ENCODE measurements around the gene TRABD2B. TPM values are rescaled to one million over a fixed set of nuclear protein-coding genes. Genes with fewer than 3 reads are reported as not detected.

Gene TRABD2B
- total RNA-seq, 2 experiments from 2014 or later: not detected

DNA sequence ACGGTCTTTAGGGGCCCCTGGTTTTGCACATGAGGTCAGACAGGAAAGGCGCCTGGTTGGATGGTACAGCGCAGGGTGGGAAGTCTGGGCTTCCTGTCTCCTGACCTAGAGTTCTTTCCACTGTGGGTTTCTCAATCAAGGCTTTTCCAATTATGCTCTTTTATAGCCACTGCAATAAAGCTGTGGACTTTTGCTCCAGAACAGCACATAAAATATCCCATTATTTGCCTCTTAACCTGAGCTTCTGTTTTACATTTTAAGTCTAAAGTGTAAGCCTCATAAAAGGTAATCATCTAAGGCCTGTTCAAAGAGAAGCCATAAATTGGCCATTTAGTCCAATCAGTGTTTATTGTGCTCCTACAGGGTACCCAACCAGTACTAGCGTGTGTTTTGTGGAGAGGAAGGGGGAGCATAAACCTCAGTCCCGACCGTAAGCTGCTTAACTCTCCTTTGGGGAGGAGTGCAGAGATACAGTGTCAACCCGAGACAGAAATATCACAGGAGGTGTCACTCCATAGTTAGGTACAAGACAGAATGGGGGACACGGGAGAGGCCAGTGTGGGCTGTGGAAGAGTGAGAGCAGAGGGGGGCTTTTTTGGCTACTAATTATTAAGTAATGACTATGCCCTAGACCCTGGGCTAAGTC lies 270.0 kb downstream of the TRABD2B start:
- Mint-ChIP-seq H3K9me3 (no peaks in the 10 kb centered on the region), H3K36me3 (ENCODE audit: low read depth) (no peaks in the 10 kb centered on the region), H3K4me3 (no peak overlapping the region), H3K4me1 (ENCODE audit: low read depth) (peaks cover 7% of the 10 kb centered on the region), H3K27me3 (ENCODE audit: low read depth) (peaks cover 27% of the 10 kb centered on the region), H3K27ac (no peak overlapping the region)
- intact Hi-C loops (cut with micrococcal nuclease): loop anchor here (5.0 kb wide), 2 partner anchors 200 to 550 kb away; no protein-coding TSS in a partner anchor
- DNase-seq: no peak
- CTCF ChIA-PET: interaction anchor here (1.0 to 3.7 kb wide), 16 partner anchors 10 to 534 kb away, joined by 3 to 34 read pairs (median 6); partner anchors contain the start of gene FOXD2

DNA sequence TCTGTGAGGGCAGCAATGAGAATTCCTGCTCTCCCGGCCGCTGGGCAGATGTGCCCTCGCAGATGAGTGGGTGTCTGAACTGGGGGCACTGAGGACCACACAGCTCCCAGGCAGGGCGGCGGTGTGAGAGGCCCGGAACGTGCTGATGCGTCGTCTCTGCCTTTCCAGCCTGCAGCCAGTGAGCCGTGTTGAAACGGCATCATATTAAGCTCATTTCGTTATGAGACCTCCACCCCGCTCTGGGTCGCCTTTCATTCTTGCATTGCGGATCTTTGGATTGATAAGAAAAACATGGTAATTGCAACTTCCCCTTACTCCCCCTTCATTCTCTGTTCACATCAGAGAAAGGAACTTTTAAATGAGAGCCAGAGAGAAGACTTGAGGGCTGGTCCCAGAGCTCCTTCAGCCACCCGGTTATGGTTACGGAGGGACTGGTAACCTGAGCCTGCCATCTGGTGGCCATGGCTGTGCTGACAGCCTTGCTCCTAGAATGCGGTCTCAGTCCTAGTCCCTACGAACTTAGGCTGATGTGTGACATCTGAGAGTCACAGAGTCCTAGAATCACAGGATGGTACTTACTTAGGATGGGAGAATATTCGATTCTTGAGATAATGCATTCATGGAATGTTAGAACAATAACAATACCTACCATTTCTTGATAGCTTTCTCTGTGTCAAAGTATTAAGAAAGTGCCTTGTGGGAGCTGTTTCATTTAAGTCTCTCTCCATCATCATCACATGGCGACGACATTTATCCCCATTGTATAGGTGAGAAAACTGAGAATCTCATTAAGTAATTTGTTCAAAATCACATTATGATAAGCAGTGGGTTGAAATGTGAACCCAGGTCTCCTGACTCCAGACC lies 271.0 kb downstream of the TRABD2B start:
- Mint-ChIP-seq H3K27ac (no peak overlapping the region), H3K36me3 (ENCODE audit: low read depth) (no peaks in the 10 kb centered on the region), H3K9me3 (no peaks in the 10 kb centered on the region), H3K27me3 (ENCODE audit: low read depth) (peaks cover 30% of the 10 kb centered on the region), H3K4me3 (peak overlapping the region; percentile 30), H3K4me1 (ENCODE audit: low read depth) (peaks cover 7% of the 10 kb centered on the region)
- peak; percentile 83 for DNase-seq
- intact Hi-C loops (cut with micrococcal nuclease): loop anchor here (1.0 to 5.0 kb wide), 5 partner anchors 199 to 549 kb away; no protein-coding TSS in a partner anchor
- CTCF ChIA-PET: interaction anchor here (0.5 to 3.7 kb wide), 35 partner anchors 9 to 547 kb away, joined by 3 to 34 read pairs (median 4); partner anchors contain the start of gene FOXD2

DNA sequence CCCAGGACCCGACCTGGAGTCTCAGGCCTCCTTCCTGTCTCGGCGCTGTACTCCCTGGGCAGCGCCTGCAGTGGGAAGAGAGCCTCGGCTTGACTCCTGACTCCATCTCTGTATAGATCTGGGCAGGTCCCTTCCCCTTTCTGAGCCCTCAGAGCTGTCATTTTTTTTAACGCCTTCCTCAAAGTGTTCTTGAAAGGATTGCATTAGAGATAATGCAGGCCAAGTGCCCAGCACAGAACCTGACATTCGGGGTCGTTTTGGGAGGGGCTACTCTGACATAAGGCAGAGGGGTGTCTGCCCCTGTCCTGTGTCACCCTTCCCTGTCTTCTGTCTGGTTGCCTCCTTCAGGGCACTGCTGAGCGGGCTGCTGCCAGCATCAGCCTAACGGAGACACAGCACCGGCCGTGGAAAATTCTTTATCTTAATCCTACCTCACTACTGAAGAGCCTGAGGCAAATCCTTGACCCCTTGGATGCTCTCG lies 271.6 kb downstream of the TRABD2B start:
- Mint-ChIP-seq H3K4me1 (ENCODE audit: low read depth) (peaks cover 7% of the 10 kb centered on the region), H3K36me3 (ENCODE audit: low read depth) (no peaks in the 10 kb centered on the region), H3K27ac (no peak overlapping the region), H3K4me3 (no peak overlapping the region), H3K9me3 (no peaks in the 10 kb centered on the region), H3K27me3 (ENCODE audit: low read depth) (peaks cover 34% of the 10 kb centered on the region)
- CTCF ChIA-PET: interaction anchor here (0.5 to 3.7 kb wide), 33 partner anchors 9 to 547 kb away, joined by 3 to 34 read pairs (median 4); partner anchors contain the start of gene FOXD2
- intact Hi-C loops (cut with micrococcal nuclease): loop anchor here (5.0 kb wide), 2 partner anchors 198 to 548 kb away; no protein-coding TSS in a partner anchor
- no peak for DNase-seq

DNA sequence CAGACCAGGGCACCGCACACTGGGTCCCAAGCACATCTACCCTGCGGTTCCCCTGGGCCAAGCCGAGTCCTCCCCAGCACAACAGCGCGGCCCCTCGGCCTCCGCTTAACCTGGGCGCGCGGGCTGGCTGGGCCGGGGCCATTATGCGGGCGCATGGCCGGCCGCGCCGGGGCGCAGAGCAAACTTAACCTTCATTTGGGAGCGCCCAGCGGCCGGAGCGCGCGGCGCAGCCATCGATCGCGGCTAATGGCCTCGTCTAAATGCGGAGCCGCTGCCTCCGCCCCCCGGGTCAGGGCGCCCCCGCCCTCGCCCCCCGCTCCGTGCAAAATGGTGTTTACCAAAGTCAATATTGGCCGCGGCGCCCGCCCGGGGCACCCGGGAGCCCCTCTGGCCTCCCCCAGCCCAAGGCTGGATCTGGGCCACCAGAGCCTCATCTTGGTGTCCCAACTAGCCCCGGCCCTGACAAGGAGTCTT lies 272.1 kb downstream of the TRABD2B start:
- CTCF ChIA-PET: interaction anchor here (1.3 to 3.7 kb wide), 4 partner anchors 8 to 546 kb away, joined by 4 to 34 read pairs (median 23); partner anchors contain the start of gene FOXD2
- intact Hi-C loops (cut with micrococcal nuclease): loop anchor here (5.0 kb wide), 2 partner anchors 198 to 548 kb away; no protein-coding TSS in a partner anchor
- no peak overlapping the region for H3K4me3 Mint-ChIP-seq
- peaks cover 36% of the 10 kb centered on the region for H3K27me3 Mint-ChIP-seq (ENCODE audit: low read depth)
- no peaks in the 10 kb centered on the region for H3K36me3 Mint-ChIP-seq (ENCODE audit: low read depth)
- no peaks in the 10 kb centered on the region for H3K9me3 Mint-ChIP-seq
- peaks cover 7% of the 10 kb centered on the region for H3K4me1 Mint-ChIP-seq (ENCODE audit: low read depth)
- no peak for DNase-seq
- H3K27ac Mint-ChIP-seq: no peak overlapping the region

DNA sequence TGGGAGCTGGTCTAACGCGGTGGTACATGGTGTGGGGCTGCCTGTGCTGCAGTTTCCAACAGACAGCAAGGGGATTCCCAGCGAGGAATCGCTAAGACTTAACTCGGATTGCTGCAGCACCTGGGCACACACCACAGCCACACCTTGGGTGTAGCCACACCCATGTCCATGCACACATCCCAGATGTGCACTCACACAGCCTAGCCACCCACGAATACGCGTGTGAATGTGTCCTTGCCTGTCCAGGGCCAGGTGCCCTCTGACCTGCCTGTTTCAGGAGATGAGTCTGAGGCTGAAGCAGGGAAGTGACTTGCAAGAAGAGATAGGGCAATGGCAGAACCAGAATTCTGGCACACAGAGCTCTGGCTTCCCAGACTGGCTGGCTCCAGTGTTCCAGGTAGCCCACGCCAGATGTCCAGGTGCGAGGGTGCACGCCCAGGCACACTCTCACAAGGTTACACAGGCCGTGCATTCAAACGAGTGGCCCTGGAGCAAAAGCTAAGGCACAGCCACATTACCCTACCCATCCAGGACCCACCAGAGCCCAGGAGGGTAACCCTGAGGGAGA lies 272.7 kb downstream of the TRABD2B start:
- H3K27me3 Mint-ChIP-seq (ENCODE audit: low read depth): peaks cover 39% of the 10 kb centered on the region
- no peak overlapping the region for H3K4me3 Mint-ChIP-seq
- intact Hi-C loops (cut with micrococcal nuclease): no loop called here
- H3K27ac Mint-ChIP-seq: no peak overlapping the region
- CTCF ChIA-PET: interaction anchor here (1.9 kb wide), 1 partner anchor 546 kb away, joined by 14 read pairs; no protein-coding TSS in a partner anchor
- peaks cover 7% of the 10 kb centered on the region for H3K4me1 Mint-ChIP-seq (ENCODE audit: low read depth)
- H3K36me3 Mint-ChIP-seq (ENCODE audit: low read depth): no peaks in the 10 kb centered on the region
- no peaks in the 10 kb centered on the region for H3K9me3 Mint-ChIP-seq
- DNase-seq: no peak

DNA sequence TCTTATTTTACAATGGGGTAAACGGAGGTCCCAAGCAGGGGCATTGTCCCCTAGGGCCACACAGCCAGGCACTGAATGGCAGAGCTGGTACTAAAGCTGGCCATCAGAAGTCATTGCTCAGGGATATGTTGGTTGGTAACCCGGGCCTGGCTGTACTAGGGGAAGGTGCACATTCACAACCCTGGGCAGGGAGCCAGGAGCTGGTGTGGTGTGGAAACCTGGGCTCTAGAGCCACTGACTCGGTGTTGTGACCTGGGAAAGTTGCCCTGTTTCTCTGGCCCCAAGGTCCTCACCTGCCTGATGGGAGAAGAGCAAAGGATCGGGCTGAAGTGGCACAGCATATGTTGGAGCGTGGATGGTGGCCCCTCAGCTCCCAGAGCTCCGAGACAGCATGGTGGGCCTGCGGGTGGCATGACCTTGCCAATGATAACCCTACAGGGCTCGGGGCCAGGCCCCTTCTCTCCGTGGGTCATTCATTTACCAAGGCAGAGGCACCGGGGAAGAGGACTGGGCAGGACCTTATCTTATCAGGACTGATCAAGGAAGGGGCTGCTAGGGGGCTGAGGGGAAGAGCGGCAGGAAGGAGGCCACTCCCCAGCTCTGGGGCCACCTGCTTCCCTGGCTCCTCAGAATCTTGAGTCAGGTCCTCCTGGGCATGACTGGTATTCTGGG lies 274.1 kb downstream of the TRABD2B start:
- Mint-ChIP-seq H3K27me3 (ENCODE audit: low read depth) (peaks cover 42% of the 10 kb centered on the region), H3K27ac (no peak overlapping the region), H3K36me3 (ENCODE audit: low read depth) (no peaks in the 10 kb centered on the region), H3K4me3 (no peak overlapping the region), H3K4me1 (ENCODE audit: low read depth) (peaks cover 5% of the 10 kb centered on the region), H3K9me3 (no peaks in the 10 kb centered on the region)
- intact Hi-C loops (cut with micrococcal nuclease): no loop called here
- no peak for DNase-seq
- CTCF ChIA-PET: interaction anchor here (1.2 kb wide), 1 partner anchor 287 kb away, joined by 4 read pairs; no protein-coding TSS in a partner anchor

DNA sequence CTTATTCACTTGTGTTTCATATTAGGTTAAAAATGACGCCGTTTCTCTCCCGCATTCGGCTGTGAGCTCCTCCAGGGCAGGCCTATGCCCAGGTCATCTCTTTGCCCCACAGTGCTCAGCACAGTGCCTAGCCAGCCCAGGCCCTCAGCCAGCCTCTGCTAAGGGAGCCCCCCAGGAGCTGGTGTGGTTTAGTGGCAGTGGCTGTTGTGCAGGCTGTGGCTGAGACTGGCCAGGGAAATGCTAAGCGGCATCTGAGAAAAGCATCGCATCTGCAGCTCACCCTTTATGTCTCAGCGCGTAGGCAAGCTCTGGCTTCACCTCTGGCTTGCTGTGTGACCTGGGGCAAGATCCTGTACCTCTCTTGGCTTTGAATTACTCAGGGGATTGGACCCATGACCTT lies 275.1 kb downstream of the TRABD2B start:
- Mint-ChIP-seq H3K27ac (no peak overlapping the region), H3K4me3 (no peak overlapping the region), H3K4me1 (ENCODE audit: low read depth) (peaks cover 5% of the 10 kb centered on the region), H3K36me3 (ENCODE audit: low read depth) (no peaks in the 10 kb centered on the region), H3K9me3 (no peaks in the 10 kb centered on the region), H3K27me3 (ENCODE audit: low read depth) (peaks cover 49% of the 10 kb centered on the region)
- CTCF ChIA-PET: interaction anchor here (0.9 kb wide), 1 partner anchor 24 kb away, joined by 3 read pairs; no protein-coding TSS in a partner anchor
- intact Hi-C loops (cut with micrococcal nuclease): no loop called here
- no peak for DNase-seq

DNA sequence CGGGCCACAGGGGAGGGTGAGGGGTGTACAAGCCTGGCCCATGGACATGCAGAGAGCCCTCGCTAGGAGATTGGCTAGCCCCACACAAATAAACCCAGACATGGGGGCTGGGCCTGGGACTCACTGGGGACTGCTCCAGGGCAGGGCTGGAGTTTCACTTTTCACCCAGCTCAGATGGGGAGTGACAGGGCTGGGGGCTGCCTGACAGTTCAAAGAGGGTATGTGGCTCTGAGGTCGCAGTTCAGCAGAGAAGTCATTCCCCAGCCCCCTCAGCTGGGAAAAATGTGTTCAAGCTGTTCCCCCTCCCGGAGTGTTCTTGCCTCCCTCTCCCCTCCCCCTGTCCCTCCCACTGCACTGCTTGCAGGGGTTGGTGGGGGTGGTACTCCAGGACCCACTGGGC lies 277.1 kb downstream of the TRABD2B start:
- CTCF ChIA-PET: interaction anchor here (1.0 to 1.1 kb wide), 2 partner anchors 10 to 388 kb away, joined by 3 to 4 read pairs; no protein-coding TSS in a partner anchor
- H3K27me3 Mint-ChIP-seq (ENCODE audit: low read depth): peaks cover 47% of the 10 kb centered on the region
- H3K9me3 Mint-ChIP-seq: no peaks in the 10 kb centered on the region

DNA sequence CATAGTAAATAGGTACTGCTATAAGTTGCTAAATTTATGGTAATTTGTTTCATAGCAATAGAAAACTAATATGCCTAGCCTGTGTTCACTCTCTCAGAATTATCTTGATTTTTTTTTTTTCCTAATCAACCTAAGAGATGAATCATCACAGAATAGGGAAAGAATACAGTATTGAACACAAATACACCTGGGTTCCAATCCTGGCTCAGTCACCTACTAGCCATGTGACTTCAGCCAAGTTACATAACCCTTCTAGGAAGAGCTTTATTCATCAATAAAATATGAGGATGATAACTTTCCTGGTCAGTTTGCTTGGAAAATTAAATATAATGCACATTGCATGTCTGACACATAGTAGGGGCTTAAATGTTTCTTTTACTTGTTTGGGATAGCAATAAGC lies 279.8 kb downstream of the TRABD2B start:
- no peak for DNase-seq
- Mint-ChIP-seq H3K4me3 (no peak overlapping the region), H3K36me3 (ENCODE audit: low read depth) (no peaks in the 10 kb centered on the region), H3K27ac (no peak overlapping the region), H3K4me1 (ENCODE audit: low read depth) (no peaks in the 10 kb centered on the region), H3K27me3 (ENCODE audit: low read depth) (peaks cover 54% of the 10 kb centered on the region), H3K9me3 (no peaks in the 10 kb centered on the region)
- CTCF ChIA-PET: interaction anchor here (0.7 to 4.8 kb wide), 3 partner anchors 10 to 280 kb away, joined by 3 to 32 read pairs (median 7); partner anchors contain the start of gene FOXD2
- intact Hi-C loops (cut with micrococcal nuclease): no loop called here

More for the DNA sequence above, 277.1 kb downstream of the TRABD2B start:
- no peaks in the 10 kb centered on the region for H3K4me1 Mint-ChIP-seq (ENCODE audit: low read depth)
- H3K4me3 Mint-ChIP-seq: no peak overlapping the region
- no peaks in the 10 kb centered on the region for H3K36me3 Mint-ChIP-seq (ENCODE audit: low read depth)
- no peak overlapping the region for H3K27ac Mint-ChIP-seq
- intact Hi-C loops (cut with micrococcal nuclease): no loop called here
- no peak for DNase-seq

DNA sequence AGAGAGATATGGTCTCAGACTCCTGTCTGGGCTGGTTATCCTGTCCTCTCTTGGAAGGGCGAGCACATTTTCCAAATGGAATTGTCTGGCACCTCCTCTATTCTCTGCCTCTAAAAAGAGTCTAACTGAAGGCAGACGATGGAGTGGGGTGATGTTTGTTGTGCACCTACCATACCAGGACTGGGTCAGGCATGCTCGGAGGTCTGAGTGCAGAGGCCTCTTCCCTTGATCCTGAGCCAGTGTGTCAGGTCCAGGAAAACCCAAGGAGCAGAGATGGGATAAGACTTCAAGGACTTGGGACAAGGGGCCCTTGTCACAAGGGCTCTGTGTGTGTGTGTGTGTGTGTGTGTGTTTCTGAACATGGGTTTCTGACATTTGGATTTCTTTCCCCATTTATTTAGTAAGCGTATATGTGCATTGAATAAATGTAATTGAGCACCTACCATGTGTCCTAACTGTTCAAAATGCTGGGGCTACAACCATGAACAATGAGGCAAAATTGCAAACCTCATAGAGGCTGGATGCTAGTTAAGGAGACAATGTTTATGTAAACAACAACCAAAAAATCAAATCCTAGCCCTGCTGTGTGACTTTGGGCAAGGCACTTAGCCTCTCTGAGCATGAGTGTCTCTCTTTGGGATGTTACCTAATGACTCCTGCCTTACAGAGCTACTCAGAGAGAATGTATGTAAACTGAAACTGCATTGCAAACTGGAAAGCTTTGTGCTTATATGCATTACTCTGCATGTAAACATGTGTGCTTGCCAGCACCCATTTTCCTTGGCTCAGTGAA lies 283.0 kb downstream of the TRABD2B start:
- no peaks in the 10 kb centered on the region for H3K36me3 Mint-ChIP-seq (ENCODE audit: low read depth)
- CTCF ChIA-PET: interaction anchor here (2.7 to 9.8 kb wide), 3 partner anchors 13 to 326 kb away, joined by 7 to 123 read pairs (median 32); partner anchors contain the start of gene FOXD2
- H3K4me1 Mint-ChIP-seq (ENCODE audit: low read depth): peaks cover under 1% of the 10 kb centered on the region
- no peak for DNase-seq
- H3K9me3 Mint-ChIP-seq: no peaks in the 10 kb centered on the region
- H3K27me3 Mint-ChIP-seq (ENCODE audit: low read depth): peaks cover 64% of the 10 kb centered on the region
- no peak overlapping the region for H3K4me3 Mint-ChIP-seq
- H3K27ac Mint-ChIP-seq: no peak overlapping the region
- intact Hi-C loops (cut with micrococcal nuclease): loop anchor here (5.0 kb wide), 1 partner anchor 522 kb away; the partner anchor contains the start of gene PDZK1IP1
